Measurements from ENCODE around the gene IKZF4.
"Not testable (repeated sequence)": the region's sequence is repeated elsewhere in the genome, so short reads cannot be mapped to it uniquely, and the experiment has no call there.

GRCh38 chr12:55999522-55999921 lies 21.3 kb upstream of the IKZF4 start:
- TF ChIP-seq CTCF, POLR2A (IDR thresholded peaks at IDR 0.05): not testable (repeated sequence)
